Gastrocnemius medialis (tissue), 4 donors: ENCODE measurements around the gene ESPNL.
A peak's percentile ranks its signal among the peaks of the same experiment; 100 is the strongest.

ENCODE experiments used
- CTCF ChIP-seq, 5 experiments: fragments of 450-650 bp in 3 of 5; fragments of 200-600 bp in 2 of 5; sonication (generic) in 2 of 5; IDR thresholded peaks in 4 of 5; conservative IDR thresholded peaks in 1 of 5; 1 replicate in 4 of 5; 2 replicates in 1 of 5; pipeline ENCODE4 v1.5.1; 2016 to 2019; ENCODE audit warnings: antibody characterized with exemption in 5 of 5, mild to moderate bottlenecking in 3 of 5, moderate library complexity in 3 of 5
- POLR2A ChIP-seq, 2 donors: fragments of 450-650 bp; IDR thresholded peaks; one replicate each; pipeline ENCODE4 v1.6.1; 2017; ENCODE audit warnings: antibody characterized with exemption in 2 of 2, mild to moderate bottlenecking in 2 of 2, moderate library complexity in 2 of 2

- peak; percentile 4 to 15 for TF ChIP-seq POLR2A (IDR thresholded peaks at IDR 0.05)
- no peak for TF ChIP-seq CTCF (IDR thresholded peaks at IDR 0.05 in 4 of 5, conservative IDR thresholded peaks at IDR 0.05 in 1 of 5)
Measured at GRCh38 chr2:238158018-238158508, 57.9 kb downstream of the ESPNL start.
